Activated T-helper 1 cell treated with anti-CD3 and anti-CD28 coated beads, Interleukin-2, amount 50 U/mL, for 16 hours (primary cell): ENCODE results near the gene ZFP92.

Experiments used
- DNase-seq, 2 donors: peaks; one replicate each; pipeline ENCODE4 v3.0.0-alpha.2; 2020; ENCODE audit warnings: low read depth in 1 of 2, low spot score in 1 of 2

The ZFP92 gene

DNA sequence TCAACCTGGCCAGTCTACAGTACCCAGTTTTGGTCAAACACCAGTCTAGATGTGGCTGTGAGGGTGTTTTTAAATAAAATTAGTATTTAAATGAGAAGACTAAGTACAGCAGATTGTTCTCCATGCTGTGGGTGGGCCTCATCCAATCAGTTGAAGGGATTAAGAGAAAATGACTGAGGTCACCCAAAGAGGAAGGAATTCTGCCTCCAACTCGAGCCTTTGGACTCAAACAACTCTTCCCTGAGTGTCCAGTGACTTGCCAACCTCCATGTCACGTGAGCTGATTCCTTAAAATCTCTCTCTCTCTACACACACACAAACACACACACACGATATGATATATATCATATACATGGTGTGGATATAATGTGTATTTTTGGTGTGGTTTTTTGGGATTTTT, 24.6 kb downstream of the ZFP92 start:
- DNase-seq, result no peak

DNA sequence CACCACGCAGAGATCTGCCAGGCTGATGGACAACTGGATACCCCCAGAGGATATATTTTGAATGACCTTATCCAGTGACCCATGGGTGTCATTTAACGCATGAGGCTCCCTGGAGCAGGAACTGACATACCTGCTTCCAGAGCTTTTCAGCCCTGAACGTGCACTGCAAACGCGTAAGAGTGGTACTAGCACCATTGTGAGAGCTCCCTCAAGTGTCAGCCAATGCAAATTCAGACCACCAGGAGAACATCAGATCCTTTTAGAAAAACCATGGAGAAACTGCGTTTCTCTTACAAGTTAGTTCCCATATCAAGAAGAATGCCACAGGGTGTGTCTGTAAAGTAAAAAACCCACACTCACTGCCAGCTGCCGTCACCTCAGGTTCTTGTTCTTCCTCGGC, 27.3 kb downstream of the ZFP92 start:
- no peak for DNase-seq

DNA sequence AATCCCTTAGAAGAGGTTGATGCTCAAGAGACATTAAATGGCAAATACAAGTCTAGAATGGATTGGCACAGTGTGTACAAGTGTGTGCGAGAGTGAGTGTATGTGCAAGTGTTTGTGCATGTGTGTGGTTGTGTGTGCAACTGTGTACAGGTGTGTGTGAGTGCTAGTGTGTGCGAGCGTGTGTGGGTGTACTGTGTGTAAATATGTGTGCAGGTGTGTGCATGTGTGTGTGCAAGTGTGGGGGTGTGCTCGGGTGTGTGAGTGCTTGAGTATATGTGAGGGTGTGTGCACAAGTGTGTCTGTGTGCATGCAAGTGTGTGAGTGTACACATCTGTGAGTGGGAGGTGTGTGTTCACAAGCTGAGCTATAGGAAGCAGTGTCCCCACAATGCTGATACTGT, 28.7 kb downstream of the ZFP92 start:
- DNase-seq, result no peak

DNA sequence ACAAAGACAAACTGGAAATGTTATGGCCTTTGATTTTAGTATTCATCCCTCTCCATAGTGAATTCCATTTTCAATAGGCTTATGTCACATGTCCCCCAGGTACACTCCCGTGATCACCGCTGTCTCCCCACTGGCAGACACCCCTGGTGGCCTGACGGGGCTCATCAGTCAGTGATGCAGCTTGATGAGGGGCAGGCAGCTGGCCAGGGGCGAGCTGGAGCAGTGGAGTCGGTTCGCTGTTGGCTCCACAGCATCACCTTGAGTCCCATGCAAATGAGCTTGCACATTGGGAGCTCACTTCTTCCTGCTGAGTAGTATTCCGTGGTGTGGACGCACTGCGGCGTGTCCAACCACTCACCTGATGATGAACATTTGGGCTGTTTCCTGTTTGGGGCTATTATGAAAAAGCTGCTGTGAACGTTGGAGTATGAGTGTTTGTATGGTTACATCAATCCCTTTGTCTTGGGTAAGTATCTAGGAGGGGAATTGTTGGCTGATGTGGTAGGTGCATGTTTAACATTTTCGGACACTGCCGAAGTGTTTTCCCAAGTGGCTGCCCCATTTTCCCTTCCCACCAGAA, 29.4 kb downstream of the ZFP92 start:
- no peak for DNase-seq

DNA sequence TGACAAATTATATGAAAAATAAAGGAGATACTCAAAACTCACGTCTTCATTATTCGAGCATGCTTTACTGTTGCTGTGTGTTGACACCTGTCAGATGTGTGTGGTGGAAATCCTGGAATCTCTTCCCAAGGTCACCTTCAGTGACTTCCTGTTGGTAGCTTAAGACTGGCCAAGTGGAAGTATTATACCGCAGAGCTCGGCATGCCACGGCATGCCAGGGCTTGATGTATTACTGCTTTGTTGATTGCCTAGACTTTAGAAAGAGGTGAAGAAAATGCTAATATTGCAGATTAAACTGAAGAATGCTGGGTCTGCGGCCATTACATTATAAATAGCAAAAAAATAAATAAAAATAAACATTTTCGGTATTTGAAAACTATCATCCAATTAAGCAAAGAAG, 30.0 kb downstream of the ZFP92 start:
- DNase-seq, result no peak

DNA sequence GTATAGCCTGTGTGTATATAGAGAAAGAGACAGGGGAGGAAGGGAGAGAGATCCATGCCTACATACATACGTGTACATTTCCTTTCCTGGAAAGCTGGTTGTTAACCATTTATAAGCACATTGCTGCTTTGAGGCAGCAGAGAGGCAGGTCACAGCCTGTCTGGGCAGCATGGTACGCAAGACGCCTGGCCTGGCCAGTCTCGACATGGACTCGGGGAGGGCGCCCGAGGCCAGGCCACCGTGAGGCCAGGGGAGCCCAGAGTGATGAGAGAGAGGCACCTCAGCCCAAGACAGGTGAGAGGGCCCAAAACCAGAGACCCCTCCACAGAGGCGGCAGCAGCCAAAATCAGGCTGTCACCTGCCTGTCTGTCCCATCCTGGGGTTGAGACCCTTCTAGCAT, 30.7 kb downstream of the ZFP92 start:
- DNase-seq, result no peak

DNA sequence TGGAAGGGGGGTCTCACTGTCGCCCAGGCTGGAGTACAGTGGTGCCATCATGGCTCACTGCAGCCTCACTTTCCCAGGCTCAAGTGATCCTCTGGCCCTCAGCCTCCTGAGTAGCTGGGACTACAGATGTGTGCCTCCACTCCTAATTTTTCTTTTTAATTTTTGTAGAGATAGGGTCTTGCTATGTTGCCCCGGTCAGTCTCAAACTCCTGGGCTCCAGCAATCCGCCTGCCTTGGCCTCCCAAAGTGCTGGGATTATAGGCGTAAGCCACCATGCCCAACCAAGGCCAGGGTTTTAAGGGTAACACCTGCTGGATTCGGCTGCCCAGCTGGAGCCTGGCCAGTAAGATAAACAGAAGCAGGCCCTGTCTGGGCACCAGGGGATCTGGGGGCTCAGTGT, 31.2 kb downstream of the ZFP92 start:
- DNase-seq, result no peak

DNA sequence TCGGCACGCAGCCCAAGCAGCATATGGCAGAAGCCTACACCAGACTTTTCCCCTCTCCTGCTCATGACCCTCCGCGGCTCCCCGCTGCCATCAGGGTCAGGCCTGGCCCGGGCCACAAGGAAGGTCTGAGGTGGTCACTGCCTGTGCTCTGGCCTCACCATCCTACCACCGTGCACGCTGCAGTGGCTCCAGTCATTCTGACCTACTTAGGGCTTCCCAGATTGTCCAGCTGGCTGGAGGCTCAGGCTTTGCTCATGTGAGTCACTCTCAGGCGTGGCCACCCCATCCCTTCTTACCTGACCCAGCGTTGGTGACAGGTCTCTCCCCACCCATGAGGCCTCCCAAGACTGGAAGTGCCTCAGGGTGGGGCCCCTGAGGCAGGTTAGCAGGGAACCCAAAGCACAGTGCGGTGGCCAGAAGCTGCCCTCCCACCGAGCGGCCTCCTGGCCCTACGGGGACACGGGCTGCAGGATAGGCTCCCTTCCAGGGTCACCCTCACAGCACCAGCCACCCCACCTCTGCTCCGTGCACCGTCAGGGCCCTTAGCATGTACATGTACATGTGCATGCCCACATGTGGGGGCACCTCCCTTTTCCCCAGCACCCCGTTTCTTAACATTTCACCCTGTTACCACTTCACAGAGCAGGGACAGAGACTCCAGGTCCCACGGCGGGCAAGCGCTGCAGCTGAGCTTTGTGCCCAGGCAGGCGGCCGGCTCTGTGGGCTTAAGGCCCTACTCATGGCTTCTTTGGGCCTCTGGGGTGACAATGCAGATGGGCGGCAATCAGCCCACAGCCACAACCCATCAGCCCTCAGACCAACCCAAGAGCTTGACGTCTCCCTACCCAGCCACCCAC, 32.4 kb downstream of the ZFP92 start:
- no peak for DNase-seq

DNA sequence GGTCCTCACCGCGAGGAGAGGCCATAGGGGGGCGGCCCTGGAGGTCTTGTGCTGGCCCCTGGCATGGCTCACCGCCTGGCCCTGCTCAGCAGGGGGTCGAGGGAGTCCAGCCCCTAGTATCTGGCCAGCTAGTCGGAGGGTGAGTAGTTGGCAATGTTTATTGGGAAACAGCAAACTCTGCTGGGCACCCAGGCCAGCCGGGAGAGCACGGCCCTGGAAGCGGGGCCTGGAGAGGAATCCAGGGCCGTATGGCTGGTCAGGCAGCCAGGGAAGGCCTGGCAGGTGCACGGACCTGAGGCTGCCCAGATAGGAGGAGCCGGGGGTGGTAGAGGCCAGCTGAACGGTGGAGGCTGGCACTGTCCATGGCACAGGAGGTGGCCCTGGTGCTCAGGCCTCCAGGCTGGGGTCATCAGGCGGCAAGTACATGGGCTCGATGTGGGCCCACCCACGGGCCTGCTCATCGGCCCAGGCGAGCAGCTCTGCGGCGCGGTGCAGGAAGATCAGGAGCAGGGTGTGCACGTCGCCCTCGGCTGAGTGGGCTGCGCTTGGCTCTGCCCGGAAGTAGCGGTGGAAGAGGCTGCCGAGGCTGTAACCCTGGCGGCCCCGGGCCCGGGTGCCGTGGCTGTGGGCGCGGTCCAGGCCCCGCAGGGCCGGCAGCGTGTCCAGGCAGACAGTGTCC, 33.2 kb downstream of the ZFP92 start:
- DNase-seq, result no peak

DNA sequence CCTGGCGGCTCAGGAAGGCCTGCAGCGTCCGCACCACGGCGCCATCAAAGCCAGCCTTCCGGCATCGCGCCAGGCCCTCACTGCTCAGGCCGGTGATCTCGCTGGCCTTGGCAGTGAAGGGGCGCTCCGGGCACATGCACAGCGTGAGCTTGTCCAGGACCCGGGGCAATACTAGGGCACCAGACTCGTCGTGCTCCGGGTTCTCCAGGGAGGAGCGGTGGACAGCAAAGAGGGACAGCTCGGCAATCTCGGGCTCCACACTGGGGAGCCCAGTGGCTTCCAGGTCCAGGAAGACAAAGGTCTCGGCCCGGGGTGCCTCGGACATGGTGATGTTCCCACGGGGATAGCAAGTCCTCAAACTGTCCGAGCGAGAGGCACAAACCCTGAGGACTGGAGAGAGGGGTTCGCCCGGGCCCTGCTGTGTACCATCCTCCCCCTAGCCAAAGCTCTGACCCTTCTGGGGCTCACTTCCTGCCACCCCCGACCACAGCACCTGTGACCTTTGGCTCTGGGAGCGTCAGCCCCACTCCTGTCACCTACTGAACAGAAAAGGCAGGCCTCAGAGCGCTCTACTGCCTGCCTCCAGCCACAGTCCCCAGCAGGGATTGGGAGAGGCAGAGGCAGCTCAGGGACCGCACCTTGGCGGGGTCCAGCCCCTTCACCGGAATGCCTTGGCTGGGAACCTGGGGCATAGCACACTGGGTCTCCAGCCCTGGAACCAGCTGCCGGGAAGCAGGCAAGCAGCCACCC, 34.0 kb downstream of the ZFP92 start:
- no peak for DNase-seq

DNA sequence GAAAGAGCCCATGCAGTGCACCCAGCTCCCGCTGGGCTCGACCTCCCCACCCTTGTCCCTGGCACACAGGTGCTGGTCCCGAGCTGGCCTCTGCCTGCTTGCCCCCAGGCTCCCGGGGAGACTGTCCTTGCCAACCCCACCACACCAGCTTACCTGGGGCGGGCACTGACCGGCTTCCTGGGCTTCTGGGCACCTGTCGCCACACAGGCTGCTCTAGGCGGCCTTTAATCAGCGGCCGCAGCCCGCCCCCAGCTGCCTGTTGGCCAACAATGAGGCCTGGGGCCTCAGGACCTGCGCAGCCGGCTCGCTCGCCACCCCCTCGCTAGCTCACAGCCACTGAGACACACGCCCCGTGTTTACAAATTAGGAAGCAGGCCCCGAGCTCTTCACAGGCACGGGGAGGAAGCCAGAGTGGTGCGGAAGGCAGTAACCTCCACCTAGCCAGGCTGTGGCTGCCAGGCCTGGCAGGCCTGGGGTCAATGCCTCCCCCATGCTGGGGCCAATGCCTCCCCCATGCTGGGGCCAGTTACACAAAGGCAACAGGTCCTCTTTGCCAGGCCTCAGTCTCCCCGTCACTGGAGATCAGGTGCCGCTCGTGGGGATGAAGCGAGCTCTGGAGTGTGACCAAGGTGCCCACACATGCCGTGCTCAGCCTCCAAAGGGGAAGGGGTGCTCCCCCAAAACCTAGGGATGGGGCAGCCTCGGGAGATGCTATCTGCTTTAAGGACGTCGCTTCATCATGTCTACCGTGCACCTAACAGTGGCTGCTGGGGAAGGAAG, 34.8 kb downstream of the ZFP92 start, which contains the start of gene TREX2:
TREX2 (minus strand) TSS at position 201 of the 780 bp plus-strand sequence. CDS start 626 bp downstream, outside the sequence.
- DNase-seq, result no peak

DNA sequence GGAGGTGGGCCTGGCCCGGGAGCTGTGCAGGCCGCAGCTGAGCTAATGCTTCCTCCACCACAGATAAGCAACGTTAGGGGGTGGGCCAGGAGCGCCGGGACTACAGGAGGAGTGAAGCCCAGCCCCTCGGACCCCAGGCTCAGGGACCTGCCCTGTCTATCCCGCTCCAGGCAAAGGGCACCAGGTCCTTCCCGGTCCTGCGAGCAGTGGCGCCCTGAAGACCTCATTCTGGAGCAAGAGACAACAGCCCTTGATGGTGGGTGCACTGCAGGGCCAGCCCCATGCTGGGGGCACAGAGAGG, 35.3 kb downstream of the ZFP92 start:
- no peak for DNase-seq

DNA sequence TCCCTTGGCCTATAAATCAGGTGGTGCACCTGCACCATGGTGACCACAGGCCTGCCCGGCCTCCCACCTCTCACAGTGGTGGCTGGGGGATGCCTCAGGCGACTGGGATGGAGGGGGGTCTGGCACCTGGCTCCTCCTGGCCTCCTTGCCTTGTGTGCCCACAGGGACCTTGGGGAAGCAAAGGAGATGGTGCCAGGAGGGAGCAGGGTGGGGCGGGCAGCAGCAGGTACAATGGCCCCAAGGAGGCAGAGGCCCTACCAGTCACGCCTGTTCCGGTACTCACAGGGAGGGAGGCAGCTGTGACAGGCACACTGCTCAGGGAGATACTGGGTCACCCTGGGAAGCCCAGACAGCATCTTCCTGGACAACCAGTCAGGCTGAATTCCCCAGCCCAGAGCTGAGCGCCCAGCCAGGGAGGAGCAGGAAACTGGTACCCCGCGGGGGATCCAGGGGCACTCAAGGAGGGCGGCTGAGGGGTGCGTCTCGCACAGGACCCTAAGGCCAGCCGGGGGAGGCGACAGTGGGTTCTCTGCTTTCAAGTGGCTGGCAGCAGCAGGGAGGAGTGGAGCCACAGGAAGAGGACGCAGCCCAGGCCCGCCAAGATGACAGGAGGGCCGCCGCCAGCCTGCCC, 35.8 kb downstream of the ZFP92 start:
- no peak for DNase-seq

DNA sequence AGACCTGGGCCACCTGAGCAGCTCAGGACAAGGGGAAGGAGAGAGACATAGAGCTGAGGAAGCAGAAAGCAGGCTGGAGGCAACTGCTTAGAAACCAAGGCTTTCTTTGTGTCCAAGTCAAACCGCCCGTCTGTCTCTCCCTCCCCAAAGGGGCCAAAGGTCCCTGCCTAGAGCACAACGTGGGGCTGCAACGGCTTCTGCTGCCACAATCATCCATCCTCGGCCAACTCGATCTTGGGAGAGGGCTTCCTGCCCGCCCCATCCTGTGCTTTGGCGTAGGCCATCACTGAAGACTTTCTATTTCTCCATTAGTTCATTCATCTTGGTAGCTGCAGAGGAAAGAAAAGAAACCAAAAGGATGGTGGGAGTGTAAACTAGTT, 36.3 kb downstream of the ZFP92 start:
- no peak for DNase-seq

DNA sequence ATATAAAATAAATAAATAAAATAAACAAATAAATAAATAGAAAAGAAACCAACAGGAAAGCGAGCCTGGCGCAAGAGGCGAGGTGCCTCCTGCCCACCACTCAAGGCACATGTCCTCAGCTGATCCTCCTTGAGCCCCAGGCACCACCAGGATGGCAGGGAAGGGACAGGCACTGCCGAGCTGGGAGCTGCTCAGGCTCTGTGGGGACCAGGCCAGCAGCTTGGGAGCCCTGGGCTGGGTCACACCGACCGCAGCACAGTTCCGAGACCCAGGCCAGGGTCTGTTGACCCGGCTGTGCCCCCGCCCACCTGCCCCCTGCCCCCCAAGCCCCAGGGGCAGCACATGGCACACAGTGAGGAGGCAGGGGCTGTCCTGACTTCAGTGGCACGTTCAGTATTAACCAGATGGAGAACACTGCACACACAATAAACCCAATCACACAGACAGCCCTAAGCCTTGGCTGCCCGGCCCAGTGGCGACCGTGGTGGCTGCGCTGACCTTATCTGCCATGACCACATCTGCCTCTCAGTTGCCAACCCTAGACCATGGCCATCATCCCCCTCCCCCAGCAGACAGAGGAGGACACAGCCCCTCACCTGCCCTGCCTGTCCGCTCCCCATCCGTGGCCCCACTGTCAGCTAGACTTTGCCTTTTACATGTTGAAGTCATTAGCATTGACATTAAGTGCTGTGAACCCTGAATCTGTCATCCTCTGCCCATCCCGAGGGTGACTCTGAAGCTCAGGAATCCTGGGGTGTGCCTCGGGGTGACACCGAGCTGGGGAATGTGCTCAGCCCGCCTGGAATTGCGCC, 37.5 kb downstream of the ZFP92 start:
- DNase-seq, result no peak

DNA sequence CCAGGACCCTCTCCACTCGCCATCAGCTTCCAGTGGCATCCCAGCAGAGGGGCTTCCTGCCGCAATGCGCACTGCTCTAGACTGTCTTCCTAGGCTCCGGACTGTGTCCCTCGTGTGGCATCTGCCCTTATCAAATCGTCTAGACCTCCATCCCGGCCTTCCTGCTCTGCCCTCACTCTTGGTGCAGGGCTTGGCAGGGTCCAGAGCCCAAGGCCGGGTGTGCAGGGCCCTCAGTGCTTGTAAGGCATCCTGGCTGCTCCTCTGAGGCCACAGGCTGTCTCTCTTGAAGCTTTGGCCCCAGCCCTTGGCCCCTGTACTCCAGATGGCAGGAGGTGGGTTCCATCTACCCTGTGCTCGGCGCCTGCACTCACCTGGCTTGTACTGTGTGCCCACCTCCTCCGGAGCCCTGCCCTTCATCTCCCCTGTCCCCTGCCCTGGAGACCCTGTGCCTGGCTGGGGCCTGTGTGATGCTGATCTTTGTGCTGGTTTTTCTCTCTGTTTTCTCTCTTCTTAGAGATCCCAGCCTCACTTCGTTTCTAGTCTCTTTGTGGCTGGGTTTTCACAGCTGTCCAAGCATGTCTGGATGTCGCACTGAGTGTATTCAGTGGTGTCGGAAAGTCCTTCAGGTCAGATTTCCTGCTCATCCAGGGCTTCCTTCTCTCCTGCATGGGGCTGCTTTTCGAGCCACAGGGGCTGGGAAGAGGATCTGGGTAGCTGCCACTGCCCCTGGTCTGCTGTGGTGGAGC, 38.3 kb downstream of the ZFP92 start:
- no peak for DNase-seq

DNA sequence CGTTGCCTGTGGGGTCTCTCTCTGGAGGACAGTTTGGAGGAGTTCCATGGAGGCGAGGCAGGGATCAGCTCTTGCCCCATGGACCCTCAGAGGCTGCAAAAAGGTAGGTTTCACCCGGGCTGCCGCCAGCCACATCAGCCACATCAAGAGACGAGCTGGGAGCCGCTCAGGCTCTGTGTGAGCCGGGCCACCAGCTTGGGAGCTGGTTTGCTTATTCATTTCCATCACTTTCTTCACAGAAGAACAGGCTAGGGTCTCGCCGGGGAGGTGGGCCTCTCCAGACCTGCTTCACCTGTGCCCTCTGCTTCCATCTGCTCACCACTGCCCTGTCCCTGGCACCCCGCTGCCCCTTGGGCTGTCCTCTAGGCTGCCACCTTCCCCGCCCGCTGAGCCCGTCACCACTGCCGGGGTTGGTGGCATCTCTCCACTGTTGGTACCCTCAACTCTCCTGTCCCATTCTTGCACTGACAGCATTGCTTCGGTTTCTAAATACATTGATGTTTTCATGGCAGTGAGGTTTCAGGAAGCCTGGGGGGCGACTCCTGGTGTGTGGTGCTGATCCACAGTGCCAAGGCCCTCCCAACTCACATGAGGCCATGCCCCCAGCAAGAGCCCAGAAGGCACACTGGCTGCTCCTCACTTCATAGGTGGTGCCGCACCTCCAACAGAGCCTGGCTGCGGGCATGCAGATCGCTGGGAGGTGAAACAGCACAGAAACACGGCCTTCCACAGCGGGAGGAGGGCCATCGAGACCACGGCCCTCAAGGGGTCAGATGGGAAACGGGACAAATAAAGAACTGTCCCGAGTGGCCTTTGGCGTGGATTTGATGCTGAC, 39.1 kb downstream of the ZFP92 start:
- DNase-seq, result no peak

DNA sequence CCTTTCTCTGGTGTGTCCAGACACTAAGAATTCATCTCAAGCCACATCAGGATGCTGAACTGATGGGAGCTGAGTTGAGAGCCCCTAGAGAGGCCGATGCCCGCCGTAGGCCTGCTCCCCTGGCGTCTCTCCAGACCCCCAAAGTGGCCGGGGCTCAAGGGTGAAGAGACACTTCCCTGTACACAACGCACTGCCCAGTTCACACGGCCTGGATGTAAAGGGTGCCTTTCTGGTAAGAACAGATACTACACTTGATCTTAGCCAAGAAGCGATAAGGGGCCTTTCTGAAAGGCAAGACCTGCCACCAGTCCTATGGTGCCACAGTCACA, 39.6 kb downstream of the ZFP92 start:
- no peak for DNase-seq
